GM21390 (cell line): ENCODE data around the gene POU2AF3.

ENCODE experiments used
- ATAC-seq: cut with Tn5 transposase; IDR thresholded peaks from one replicate; pipeline ENCODE4 v1.9.1; 2021; ENCODE audit not compliant: unreplicated experiment

The POU2AF3 gene

GRCh38 chr11:111327908-111328624, 29.7 kb downstream of the POU2AF3 start:
- no peak for ATAC-seq

DNA sequence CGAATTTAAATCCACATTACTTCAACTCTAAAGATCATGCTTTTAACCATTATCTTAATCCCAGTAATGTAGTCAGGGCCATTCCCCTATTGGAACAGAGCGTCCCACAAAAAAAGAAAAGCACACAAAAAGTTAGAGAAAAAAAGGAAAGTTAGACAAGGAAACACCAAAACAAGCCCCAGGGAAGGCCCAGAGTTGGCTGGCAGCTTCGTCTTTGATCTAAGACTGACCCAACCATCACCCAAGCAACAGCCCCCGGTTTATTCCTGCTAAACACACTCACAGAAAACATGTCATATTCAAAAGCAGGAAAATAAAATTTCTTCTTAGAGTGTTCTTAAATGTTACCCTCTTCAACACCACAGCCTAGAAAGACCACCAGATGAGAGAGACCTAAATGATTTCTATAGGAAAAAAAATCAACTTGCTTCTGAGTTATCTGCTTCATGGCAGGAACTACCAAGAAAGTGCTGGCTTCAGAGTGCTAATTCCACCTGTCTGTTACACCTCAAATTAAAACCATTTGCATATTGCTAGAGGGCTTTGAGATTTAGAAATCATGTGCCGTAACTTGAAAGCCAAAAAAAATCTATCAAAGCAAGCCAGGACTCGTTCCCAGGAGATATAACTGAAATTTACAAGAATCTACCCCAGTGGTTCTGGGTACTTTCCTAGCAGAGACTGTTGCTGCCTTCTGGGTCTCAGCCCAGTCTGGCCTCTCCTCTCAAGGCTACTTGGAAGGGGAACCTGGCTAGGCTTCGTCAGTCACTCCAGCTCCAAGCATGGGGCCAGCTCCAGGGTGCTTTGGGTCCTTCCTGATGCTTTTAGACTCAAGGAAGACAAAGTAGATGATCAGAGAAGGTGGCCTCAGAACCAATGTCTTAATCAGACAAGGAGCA, 31.2 kb downstream of the POU2AF3 start:
- no peak for ATAC-seq

DNA sequence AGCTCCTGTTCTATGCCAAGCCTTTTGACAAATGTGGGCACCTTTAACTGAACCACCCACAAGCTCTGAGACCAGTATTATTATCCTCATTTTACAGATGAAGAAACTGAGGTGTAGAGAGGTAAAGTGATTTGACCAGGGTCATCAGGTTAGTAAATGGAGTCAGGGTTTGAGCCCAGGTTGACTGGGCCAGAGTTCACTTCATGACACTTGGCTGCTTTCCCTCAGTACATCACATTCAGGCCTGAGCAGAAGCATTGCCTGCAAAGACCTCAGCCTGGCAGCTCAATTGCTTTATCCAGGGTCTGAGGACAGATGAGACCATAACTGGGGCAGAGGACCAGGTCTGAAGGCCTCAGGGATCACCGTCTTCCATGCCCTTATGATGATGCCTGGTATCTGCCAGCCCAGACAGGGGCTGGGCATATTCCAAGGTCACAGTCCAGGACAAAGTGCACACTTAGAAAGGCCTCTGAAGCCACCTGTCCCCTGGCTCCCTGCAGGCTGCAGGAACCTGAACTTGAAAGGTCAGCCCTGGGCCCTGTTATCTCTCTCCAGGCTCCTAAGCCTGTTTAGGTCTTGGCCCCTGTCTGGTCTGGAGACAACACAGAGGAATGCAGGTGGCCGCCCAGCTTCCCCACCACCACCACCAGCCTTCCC, 32.0 kb downstream of the POU2AF3 start:
- no peak for ATAC-seq

GRCh38 chr11:111331711-111332479, 33.5 kb downstream of the POU2AF3 start:
- no peak for ATAC-seq

DNA sequence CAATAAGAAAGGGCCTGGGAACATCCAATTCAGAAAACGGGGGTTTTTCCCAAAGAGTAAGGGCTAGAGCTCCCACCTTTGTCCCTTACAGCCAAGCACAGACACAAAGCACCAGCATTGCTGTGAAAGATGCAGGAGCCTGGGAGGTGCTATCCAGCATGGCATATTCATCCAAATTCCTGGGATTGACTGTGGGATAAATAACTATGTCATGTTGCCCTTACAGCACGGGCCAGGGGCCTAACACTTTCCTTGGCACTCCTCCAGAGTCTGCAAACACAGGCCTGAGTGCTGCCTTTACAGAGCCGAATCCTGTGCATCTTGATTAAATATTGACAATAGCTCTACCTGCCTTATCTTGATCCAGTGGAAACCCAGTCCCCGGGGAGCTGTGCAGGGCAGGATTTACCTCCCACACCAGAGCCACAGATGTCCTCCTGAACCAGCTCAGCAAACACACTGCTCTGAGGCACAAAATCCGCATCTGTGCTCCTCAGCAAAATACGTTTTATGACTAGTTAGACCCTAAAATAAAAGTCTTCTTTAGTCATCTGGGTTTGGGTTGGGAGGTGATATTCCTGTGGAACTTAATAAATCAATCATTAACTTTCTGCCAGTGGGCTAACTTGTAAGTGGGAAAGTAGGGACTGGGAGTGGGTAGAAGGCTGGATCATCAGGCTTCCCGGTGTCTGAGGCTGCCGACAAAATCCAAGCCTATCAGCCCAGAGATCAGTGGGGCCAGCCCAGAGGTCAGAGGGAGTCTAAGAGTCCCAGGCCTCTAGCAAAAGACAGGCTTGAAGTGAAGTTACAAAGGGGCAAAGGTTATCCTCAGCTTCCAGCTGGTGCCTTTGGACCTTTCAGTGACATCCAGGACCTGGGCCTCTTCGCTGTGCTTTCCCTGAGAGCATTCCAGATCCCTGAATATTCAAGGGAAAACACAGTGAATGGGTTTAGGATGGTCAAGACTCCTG, 36.5 kb downstream of the POU2AF3 start:
- no peak for ATAC-seq

GRCh38 chr11:111335549-111335948, 37.2 kb downstream of the POU2AF3 start:
- ATAC-seq, result no peak

DNA sequence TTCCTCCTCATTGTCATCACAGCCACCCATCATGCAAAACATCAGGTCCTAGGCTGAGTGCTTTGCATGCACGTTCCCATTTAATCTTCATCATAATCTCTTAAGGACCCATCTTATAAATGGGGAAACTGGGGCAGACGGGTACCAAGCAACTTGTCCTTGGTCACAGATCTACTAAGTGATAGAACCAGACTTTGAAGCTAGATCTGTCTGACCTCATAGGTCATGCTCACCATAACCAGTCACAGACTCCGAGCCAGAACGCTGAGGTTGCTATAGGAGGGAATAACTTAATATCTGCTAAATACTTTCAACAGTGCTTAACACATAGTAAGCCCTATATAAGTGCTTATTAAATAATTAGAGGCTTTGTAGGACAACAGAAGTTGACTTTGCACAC, 37.7 kb downstream of the POU2AF3 start:
- no peak for ATAC-seq

DNA sequence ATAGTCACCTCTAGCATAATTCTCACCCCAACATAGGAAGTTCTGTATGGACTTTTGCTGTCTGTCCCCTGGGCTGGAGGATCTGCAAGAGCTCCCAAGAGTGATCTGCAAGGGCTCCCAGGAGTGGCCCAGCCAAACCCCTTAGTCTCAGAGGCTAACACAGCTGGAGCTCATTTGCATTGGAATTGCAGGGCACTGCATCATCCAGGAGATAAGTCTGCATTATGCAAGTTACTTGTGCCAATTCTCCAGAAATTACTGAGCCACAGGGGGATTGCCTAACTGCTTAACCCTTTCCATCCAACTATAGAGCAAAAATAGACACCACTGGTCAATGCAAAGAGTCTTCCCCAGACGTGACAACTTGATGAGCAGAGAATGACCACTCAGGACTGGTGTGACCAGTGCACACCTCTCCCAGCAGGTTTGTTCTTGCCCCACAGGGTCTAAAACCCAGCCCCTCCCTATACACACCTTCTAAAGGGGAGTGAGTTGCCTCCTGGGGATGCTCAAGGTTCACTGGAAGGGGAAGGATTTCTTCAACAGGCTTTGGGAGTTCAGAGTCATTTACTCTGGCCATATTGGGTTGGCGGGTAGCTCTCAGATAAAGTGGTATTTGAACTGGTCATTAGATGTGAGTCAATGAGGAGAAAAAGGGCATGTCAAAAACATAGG, 38.4 kb downstream of the POU2AF3 start:
- no peak for ATAC-seq

- ATAC-seq, result no peak
Measured at GRCh38 chr11:111339758-111340388, 41.5 kb downstream of the POU2AF3 start.

DNA sequence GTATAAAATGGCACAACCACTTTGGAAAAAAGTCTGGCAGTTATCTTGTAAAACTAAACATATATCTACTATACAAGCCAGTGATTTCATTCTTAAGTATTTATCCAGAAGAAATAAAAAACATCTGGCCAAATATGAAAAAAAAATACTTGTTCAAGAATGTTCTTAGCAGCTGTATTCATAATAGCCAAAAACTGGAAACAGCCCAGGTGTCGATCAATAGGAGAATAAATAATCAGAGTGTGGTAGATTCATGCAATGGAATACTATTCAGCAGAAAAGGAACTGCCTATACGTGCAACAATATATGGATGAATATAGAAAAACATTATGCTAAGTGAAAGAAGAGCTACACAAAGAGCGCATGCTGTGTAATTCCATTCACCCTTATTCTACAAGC, 44.0 kb downstream of the POU2AF3 start:
- ATAC-seq, result no peak

- no peak for ATAC-seq
Measured at GRCh38 chr11:111344032-111344431, 45.7 kb downstream of the POU2AF3 start.

DNA sequence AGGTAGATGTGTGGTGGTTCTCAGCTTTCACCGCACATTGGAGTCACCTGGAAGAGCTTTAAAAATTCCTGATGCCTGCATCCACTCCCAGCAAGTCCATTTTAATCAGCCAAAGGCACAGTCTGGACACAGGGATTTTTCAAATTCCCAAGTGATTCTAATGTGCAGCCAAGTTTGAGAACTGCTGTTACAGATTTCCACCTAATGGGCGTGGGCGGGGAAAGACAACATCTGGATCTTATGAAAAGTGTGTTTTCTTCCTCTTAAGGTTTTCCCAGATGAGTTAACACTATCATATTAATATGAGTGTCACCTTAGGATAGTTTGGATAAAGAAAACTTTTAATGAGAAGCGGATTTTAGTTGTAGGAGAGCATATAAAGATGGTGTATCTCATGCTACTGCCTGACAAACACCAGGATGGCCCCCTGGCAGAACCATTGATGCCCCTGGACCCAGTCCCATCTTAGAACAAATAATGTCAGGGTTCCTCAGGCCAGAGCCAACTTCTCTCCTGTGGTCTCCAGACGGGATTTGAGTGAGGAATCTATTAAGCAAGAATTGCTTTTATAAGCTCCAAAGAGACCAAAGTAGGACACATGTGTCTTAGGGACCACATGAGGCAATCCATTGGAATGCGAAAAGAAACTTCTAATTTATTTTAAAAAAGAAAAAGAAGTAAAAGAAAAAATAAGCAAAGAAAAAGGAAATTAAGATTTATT, 48.8 kb downstream of the POU2AF3 start:
- no peak for ATAC-seq

DNA sequence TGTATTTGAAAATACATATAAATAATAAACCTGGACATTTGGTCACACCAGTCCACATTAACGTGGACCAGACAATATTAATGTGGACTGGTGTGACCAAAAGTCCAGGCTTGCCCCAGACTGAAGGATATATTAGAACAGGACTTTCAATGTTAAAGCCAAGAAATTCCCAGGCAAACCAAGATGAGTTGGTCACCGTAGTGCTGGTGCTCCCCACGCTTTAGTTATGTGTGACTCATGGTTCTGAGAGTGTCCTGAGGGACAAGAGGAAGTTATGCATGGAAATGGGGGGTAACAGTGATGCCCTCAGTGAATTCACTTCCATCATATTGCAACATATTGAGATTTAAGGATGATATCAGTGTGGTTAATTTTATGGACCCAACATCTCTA, 49.4 kb downstream of the POU2AF3 start:
- no peak for ATAC-seq

GRCh38 chr11:111348147-111348546, 49.8 kb downstream of the POU2AF3 start:
- ATAC-seq, result no peak

DNA sequence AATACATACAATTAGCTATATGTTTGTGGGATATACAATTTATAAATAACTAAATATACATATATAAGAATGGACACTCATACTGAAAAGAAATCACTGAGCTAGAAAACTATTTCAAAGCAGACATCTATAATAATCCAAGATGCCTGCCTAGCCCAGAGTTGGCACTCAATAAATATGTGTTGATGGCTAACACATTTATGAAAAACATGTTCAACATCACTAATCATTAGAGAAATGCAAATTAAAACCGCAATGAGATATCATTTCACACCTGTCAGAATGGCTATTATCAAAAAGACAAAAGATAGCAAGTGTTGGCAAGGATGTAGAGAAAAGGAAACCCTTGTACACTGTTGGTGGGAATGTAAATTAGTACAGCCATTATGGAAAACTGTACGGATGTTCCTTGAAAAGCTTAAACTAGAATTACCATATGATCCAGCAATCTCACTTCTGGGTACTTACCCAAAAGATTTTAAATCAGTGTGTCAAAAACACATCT, 50.9 kb downstream of the POU2AF3 start:
- ATAC-seq, result no peak

- no peak for ATAC-seq
Measured at GRCh38 chr11:111350811-111351210, 52.5 kb downstream of the POU2AF3 start.

DNA sequence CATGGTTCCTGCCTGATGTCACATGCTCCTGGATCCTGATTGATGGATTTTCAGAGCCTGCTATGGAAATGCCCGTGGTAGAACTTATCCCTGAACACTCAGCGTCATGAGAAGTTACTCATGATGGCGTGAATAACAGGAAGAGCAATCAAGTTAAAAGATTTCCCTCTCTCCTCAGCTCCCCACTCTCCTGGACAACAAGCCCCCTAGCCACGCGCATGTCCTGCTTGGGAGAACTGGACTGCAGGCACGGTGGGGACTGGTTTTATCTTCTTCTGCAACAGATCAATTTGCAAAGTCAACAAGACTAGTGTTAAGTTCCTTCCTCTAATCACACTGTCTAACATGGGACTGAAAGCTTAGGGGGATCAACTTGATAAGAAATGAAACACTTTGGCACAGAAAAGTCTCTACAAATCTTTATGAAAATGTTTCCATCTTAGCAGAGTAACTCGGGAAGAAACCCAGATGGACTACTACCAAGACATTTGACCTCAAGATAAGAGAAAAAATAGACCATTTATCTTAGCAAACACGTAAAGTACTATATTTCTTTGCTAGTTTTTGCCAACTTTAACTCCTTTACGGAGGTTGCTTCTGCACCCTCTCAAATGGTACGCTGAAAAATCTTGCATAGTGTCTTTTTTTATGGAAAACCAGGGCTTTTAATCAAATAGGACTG, 53.2 kb downstream of the POU2AF3 start:
- ATAC-seq, result no peak
